Cardiac ventricle fibroblast (primary cell): ENCODE data around the gene SCYGR5. TPM values are rescaled to one million over a fixed set of nuclear protein-coding genes. Genes with fewer than 3 reads are reported as not detected.

ENCODE experiments used
- total RNA-seq: library from RNA; depleted of rRNA; stranded (reverse); fragments of >200 nt; gene quantifications from 2 replicates; pipeline ENCODE4 v1.2.3, GENCODE V29; 2015

SCYGR5 gene
- total RNA-seq = not detected in 2 replicates

GRCh38 chr2:227666631-227667170 lies at the start of gene SCYGR5:
Gene SCYGR5, plus strand, starts transcription at chr2:227666804. Its CDS starts 0 bp downstream, at chr2:227666804.

GRCh38 chr2:227617316-227618230 lies 49.0 kb upstream of the SCYGR5 start, which contains the start of gene SCYGR4:
Gene SCYGR4, plus strand, starts transcription at chr2:227617498. Its CDS starts 0 bp downstream, at chr2:227617498.

Other genes with a start within 250 kb of the SCYGR5 start
- 39.7 and 57.8 TPM in 2 replicates for gene AGFG1, start 194.6 kb upstream of the SCYGR5 start, total RNA-seq
- gene SCYGR2, start 67.9 kb upstream of the SCYGR5 start, total RNA-seq = not detected in 2 replicates
- gene SCYGR3, start 52.0 kb upstream of the SCYGR5 start, total RNA-seq = not detected in 2 replicates
- gene SCYGR4, start 49.3 kb upstream of the SCYGR5 start, total RNA-seq = not detected in 2 replicates
- 5.2 and 9.9 TPM in 2 replicates for gene SLC19A3, start 51.2 kb downstream of the SCYGR5 start, total RNA-seq
- gene SCYGR6, start 58.0 kb downstream of the SCYGR5 start, total RNA-seq = not detected in 2 replicates
- gene SCYGR7, start 61.5 kb downstream of the SCYGR5 start, total RNA-seq = not detected in 2 replicates
- not detected in 2 replicates for gene SCYGR8, start 79.1 kb downstream of the SCYGR5 start, total RNA-seq
- gene CCL20, start 147.0 kb downstream of the SCYGR5 start, total RNA-seq = 0.31 and 1.3 TPM in 2 replicates
- 2.8 and 3.4 TPM in 2 replicates for gene DAW1, start 204.8 kb downstream of the SCYGR5 start, total RNA-seq